GM19463 (cell line): ENCODE data around the gene ATP1A2.

Source experiments
- ATAC-seq: cut with Tn5 transposase; IDR thresholded peaks from one replicate; pipeline ENCODE4 v1.9.1; 2021; ENCODE audit warnings: mild to moderate bottlenecking, moderate library complexity; ENCODE audit not compliant: unreplicated experiment

Gene ATP1A2

DNA sequence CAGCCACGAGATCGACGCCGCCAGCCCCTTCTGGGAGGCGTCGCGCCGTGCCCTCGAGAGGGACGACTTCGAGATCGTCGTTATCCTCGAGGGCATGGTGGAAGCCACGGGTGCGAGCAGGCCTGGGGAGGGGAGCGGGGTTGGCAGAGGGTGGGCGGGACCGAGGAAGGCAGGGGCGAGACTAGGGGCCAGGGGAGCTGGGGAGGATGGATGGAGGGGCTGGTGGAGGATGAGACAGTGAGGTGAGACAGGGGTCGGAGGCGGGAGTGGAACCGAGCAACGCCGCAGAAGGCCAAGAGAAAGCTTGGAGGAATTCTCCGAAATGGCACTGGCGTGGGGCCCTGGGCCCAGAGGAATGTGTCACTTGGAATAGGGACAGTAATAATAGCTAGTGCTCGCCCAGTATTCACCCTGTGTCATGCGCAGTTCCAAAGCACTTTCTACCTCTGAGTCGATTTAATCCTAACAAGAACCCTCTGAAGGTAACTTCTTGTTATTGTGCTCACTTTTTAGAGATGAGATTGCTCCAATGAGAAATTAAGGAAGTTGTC is 30.7 kb upstream of the ATP1A2 start:
- ATAC-seq = no peak

DNA sequence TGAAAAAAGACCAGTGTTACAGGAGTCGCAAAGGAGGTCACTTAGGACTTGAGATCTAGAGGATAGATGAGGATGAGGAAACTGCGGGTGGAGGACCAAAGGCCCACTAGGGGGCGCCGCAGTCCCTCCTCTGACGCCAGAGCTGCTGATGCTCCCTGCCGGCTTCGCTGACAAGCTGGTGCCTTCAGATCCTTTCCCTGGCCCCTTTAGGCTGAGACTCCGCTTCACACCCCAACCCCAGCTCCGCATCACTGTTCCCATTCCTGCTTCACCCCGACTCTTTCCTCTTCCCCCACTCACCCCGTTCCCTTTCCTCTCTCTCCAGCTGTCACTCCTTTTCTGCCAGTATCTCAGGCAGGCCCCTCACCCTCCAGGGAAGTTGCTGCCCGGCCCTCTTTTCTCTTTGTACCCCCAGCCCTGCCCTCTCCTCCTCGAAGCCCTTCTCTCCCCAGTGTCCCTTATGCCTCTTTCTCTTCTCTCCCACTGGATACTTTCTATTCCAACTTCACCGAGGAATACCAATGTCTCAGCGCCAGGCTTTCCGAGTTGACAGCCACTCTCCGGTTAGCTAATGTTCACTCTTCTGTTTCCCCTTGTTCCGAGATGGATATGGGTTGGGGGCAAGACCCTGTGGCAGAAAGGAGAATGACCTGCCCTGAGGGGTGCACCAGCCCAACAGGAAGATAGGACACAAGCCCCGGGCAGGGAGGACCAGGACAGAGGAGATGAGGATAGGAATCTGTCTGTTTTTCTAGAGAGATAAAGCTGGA is 29.7 kb upstream of the ATP1A2 start:
- peak; percentile 49 for ATAC-seq

DNA sequence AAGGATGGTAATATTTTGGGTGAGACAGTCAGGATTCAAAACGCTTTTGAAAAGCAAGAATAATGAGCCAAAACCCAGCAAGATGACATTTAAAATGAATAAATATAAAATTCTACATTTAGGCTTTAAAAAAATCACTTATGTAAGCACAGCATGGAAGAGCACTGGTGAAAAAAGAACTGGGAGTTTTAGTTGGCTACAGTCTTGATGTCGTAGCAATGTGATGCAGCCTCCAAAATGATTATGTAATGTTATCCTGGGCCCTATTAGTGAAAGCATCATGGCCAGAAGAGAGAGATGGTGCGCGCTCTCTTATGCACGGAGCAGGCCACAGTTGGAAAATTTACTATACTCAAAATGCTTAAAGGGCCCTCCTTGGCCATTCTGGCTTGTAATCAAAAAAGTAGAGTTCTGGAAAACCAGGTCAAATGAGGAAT is 29.1 kb upstream of the ATP1A2 start:
- no peak for ATAC-seq

GRCh38 chr1:160087118-160087662 is 28.4 kb upstream of the ATP1A2 start:
- no peak for ATAC-seq

GRCh38 chr1:160089883-160090282 is 25.7 kb upstream of the ATP1A2 start:
- ATAC-seq = no peak

- ATAC-seq = no peak
Measured at GRCh38 chr1:160090760-160091159, 24.8 kb upstream of the ATP1A2 start.

DNA sequence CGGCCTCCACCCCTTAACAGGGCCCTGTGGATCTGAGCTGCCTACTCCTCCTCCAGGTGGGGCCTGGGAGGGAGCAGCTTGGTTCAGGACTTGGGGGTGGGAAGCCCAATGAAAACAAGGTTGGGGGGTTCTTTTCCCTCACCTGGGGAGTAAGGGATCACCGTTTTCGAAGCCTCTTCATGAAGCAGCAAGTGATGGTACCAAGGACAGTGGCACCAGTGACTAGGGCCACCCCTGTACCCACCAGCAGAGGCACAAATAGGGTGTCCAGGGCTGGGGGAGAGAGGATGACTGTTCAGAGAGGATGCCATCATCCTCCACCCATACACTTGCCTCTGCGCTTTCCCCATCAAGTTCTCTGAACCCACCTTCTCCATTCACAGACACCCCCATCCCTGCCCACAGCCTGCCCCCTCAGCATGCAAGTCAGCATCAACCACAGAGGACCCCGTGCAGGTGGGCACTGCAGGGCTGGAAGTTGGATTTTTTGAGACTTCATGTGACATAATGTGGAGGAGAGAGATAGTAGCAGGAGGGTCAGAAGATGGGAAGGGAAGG is 23.8 kb upstream of the ATP1A2 start:
- no peak for ATAC-seq

- no peak for ATAC-seq
Measured at GRCh38 chr1:160092366-160093068, 23.0 kb upstream of the ATP1A2 start.

DNA sequence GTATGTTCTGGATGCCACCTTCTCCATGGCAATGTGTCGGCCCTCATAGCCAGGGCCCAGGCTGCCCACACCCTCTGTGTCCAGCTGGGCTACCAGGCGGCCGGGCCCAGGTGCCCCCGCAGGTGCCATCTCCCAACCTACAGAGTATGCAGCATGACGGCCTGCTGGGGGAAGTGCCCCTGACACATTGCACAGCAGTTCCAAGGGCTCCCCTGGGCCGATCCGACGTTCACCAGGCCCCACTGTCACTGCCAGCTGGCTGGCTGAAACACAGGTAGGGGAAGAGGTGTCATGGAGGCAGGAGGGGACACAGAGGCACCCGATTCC is 22.5 kb upstream of the ATP1A2 start:
- ATAC-seq = no peak

DNA sequence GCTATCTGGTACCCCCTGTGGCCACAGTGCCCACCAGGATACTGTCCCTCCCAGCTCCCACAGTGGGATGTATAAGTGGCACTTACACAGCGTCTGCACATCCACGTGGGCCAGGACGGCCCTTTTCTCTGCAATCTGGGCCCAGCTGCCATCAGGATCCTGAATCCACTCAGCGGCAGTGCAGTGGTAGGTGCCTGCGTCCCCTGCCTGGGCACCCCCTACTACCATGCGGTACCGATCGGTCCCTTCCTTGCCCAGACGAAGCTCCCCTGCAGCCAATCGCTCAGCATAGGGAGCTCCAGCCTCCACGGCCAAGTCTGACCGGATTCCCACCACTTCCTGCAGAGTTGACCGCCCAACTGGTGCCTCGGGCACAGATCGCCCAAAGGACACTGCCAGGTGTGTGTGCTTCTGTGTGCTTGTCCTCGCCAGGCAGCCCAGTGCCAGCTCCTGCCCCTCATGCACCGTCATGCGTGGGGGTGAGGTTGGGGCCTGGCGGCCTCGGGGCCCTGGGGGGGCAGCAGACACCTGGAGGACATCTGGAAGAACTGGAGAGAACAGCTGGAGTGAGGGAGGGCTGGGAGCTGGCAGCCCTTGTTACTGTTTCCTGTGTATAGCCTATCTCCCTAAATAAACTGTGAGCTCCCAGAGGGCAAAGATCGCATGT is 21.8 kb upstream of the ATP1A2 start:
- no peak for ATAC-seq

DNA sequence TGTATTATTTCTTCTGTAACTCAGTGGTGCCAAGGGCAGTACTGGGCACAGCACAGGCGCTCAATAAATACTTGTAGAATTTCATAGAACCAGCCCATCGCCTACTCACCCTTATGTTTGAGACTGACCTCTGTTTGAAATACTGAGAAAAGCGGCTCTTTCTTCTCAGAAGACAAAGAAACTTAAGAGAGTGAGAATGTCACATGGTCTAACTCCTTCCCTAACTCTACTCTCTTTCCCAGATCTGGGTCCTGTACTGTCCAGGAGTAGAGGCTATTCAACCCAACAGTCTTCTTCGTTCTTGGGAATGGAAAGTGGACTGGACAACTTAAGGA is 21.3 kb upstream of the ATP1A2 start:
- no peak for ATAC-seq

DNA sequence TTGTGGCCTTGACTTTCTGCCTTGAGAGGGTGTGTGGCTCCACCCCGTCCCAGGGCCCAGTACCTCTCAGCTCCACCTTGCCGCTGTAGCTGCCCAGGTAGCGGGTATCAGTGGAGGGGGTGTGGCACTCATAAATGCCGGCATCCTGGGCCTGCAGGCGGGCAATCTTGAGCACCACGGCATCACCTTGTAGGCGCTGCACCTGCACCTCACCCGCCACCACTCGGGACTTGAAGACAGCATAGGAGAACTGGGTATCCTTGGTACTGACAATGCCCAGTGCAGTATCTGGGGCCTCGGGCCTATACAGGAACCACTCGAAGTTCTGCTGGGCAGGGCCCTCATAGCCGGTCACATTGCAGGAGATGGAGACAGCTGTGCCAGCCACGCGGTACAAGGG is 20.8 kb upstream of the ATP1A2 start:
- no peak for ATAC-seq

DNA sequence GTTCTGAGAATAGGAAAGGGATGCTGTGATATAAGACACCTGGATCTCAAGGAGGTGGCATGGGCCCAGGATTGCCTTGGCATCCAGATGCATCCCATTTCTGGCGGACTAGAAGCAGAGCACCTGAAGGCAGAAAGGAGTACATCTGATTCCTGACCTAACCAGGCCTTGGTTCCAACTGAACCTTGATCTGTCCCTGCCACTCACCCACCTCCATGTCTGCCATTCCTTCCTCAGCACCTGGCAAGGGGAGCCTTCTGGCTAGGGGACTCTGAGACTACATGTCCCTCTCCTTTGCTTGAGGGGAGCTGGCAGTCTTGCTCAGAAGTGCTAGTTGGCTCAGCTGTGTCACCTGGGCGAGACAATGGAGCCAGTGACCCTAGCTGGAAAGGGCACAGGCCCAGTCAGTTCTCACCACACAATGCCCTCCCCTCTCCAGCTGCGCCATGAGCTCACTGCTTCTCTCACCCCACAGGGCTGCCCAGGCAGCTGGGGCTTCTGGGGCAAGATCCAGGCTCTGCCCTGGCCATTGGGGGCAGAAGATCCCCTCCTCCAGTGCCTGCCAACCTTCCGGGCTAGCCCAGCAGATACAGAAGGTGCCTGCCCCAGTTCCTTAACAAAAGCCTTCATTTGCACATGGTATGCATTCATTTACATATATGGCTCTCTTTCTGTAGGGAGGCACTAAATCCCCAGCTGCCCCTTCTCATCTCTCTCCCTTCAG is 20.0 kb upstream of the ATP1A2 start:
- no peak for ATAC-seq

DNA sequence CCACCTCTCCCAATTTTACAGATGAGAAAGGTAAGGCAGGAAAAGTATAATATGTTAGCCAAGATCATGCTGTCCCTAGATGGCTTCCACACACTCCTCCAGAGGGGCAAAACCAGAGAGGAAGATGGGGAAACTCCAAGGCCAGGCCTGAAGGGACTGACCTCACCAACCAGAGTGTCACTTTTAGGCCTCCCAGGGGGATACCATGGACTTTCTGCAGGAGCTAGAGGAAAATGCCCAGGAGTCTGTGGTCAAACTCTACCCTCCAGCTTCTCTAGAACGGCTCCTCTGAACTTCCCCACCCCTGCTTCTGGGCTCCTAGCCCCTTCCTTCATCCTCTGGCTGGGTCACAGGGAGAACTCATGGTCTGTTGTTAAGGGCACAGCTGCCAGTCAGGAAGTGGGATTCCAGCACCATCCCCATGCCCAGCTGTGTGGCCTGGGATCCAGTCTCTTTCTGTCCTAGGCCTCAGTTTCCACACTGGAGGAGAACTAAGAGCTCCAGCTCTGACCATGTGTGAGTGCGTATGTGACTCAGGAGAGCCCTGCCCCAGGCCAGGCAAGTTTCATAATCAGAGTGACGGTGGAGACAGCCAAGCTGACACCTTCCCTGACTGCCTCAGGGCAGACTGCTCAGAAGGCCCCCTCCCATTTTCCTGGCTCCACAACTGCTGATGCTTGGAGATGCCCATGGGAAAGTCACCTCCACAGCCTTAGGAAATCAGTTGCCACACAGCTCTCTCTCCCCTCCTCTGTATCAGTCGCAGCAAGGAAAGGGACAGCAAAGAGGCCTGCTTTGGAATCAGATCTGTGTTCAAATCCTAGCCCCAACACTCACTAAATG is 19.1 kb upstream of the ATP1A2 start:
- ATAC-seq = no peak

DNA sequence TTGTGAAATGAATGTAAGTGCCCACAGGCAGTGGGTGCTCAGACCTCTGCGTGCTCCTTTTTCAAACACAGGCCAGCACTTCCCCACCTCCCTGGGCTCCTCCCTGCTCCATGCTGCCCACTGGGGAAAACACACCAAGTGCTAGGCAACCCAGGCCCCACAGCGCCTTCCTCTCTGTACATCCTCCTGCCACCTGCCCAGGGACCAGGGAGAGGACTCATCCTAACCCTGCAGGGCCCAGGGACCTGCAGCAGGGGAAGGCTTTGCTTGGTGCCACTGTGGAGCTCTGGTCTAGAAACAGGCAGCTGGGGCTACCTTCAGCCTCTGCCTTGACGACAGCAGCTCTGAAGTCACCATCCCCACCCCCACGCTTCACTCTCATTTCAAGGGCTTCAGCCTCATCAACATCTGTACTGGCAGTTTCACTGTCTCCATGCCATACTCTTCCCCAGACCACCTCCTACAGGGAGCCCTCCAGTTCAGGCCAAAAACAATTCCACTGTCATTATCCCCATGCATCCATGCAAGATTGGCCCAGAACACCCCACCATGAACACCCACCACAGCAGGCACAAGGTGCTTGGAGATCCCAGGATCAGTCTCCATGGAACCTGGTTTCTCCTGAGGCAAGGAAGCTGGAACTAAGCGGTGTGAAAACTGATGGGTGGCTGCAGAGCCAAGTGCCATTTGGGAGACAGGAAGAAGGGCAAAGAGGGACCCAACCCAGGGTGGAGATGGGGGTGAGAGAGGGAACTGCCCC is 18.2 kb upstream of the ATP1A2 start:
- no peak for ATAC-seq

DNA sequence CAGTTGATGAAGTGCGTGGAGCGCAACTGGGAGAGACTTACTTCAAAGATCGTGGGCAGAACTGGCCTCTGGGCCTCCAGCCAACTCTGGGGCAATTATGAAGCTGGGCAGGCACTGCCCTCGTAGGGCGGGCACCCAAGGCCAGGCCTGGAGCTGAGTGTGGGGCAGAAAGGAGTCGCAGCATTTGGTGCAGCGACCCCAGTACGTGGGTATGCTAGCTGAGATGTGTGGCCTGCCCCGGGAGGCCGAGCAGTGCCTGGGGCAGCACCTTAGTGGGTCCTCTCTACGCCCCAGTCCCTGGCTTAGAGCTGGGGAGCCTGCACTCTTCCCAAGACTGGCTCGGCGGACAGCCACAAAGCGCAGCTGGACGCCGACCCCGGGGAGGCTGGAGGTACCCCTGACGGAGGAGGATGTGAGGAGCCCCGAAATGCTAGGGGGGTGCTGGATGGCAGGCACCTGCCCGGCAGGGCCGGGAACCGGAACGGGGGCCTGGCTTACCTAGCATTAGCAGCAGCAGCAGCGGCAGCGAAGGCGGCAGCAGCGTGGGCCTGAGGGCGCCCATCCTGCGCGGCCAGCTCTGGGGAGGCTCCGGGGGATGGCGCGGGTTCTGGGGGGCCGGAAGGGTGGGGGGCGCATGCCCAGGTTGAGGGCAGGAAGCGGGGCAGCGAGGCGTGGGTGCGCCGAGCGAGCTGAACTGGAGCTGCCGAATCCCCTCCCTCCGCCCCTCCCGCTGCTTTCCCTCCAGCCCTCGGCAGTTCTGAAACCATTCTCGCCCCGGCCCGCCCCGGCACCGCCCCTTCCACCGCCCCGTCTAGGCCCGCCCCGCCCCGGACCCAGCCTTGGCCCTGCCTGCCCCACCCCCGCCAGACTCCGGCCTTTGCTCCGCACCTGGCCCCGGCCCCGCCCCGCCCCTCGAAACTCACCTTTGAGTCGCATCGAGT is 17.4 kb upstream of the ATP1A2 start, which contains the start of gene IGSF8:
Gene IGSF8 (minus strand): TSS at position 709 of the 941 bp plus-strand sequence. CDS start 147 bp downstream, at position 562.
- ATAC-seq = peak; percentile 52

DNA sequence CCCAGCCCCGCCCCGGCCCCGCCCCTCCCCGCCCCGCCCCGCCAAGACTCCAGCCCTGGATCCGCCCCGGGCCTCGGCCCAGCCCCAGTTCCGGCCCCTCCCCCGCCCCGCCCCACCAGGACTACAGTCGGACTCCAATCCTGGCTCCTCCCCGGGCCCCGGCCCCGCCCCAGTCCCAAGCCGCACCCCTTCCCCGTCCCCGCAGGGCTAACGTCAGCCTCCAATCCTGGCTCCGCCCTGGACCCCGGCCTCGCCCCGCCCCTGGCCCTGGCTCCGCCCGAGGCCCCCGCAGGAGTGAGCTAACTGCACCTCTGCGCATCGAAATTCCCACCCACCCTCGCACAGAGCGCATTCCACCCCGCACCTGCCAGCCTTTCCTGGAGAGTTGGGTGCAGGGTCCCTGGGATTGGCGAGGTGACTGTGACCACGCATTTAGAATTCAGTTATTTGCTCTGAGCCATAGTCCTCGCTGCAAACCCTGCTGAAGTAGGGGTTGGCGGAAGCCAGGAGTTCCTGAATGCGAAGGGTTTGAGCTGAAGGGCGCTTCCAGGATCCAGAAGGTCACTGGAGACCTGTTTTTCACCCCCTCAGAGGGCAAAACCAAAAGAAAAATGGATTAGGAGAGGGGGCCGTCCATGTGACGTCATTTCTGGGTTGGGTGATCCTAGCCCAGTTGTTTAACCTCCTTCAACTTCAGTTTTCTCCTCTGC is 16.6 kb upstream of the ATP1A2 start:
- ATAC-seq = peak; percentile 83
